ENCODE results near the gene RGS5.

Gene RGS5

GRCh38 chr1:163182330-163182949 is 20.3 kb downstream of the RGS5 start:
- DNase-seq (ENCODE audit: low read depth in 2 of 2): no peak

- DNase-seq (ENCODE audit: low read depth in 2 of 2): no peak
Observed at GRCh38 chr1:163178628-163179027, 24.1 kb downstream of the RGS5 start.

DNA sequence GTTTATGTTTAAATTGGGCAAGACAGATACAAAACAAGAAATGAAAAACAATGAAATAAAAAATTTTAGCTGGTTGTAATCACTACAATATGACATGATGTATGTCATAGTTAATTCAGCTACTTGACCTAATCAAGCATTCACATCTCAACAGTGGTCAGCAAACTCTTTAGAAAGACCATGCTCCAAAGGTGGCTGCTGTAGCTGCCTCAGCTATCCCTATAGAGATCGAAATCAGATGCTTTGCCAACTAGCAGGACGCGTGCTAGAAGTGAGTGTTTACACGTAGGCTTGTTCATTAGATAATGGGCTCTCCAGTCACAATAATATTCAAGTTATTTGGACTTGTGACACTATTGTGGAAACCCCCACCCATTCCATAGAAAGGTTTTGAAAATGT is 25.9 kb downstream of the RGS5 start:
- no peak for DNase-seq (ENCODE audit: low read depth in 2 of 2)

GRCh38 chr1:163174524-163175437 is 27.9 kb downstream of the RGS5 start:
- DNase-seq (ENCODE audit: low read depth in 2 of 2): no peak

GRCh38 chr1:163173121-163173520 is 29.6 kb downstream of the RGS5 start:
- no peak for DNase-seq (ENCODE audit: low read depth in 2 of 2)

DNA sequence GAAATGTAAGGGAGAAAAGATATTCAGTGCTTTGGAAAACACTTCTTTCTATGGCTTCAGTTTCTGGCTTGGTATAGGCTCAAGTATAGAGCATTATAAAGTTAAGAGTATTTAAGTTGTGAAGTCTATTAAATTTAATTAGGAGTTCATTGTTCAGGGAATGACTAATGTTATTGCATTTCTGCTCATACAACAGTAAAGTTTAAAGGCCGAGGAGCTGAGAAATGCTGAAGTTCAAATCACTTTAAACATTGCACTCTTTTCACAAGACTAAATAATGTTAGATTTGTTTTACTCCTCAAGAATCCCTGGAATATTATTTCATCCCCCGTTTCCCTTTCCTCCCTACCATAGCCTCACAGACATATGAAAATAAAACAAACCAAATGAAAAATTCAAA is 30.1 kb downstream of the RGS5 start:
- DNase-seq (ENCODE audit: low read depth in 2 of 2): no peak

- DNase-seq (ENCODE audit: low read depth in 2 of 2): no peak
Observed at GRCh38 chr1:163171826-163172225, 30.9 kb downstream of the RGS5 start.

DNA sequence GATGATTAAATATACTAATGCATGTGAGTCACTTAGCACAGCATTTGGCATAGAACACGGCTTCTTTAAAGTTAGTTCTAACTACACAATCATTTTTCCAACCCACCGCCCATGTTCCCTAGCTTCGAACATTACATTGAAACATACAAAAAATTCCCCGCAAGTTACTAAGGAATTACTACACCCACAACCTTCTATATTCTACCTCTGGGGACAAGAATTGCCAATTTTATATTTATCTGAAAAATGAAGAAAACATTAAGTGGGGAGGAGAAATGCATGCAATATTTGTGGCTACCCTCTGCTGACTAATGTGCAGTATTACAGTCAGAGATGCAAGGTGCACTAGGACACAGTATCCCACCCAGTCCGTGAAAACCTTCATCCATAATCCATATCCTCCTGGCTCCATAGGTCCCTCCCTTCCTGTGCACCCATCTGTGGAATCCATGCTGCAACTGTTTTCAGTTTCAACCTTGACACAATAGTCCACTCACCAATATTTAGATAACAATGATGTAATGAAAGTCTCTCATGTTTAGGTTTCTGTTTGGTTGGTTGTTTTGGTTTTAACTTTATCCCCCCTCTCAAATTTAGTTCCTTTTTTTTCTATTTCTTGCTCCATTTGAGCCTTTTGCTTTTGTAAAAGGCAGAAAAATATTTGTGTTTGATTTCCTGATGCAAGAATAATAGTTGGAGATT is 31.6 kb downstream of the RGS5 start:
- DNase-seq (ENCODE audit: low read depth in 2 of 2): no peak

- no peak for DNase-seq (ENCODE audit: low read depth in 2 of 2)
Observed at GRCh38 chr1:163170331-163170730, 32.4 kb downstream of the RGS5 start.

DNA sequence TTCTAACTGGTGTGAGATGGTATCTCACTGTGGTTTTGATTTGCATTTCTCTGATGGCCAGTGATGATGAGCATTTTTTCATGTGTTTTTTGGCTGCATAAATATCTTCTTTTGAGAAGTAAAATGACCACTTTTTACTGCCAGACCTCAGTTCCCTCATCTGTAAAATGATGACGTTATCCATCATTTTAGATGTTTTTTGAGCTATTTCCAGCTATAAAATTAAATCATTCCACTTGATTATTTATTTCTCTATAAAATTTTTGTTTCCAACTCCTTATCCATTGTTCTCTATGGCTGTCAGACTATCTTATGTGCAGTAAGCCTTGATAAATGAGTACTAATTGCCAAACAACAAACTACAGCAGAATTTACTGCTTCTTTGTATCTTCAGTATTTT is 33.2 kb downstream of the RGS5 start:
- DNase-seq (ENCODE audit: low read depth in 2 of 2): no peak

- DNase-seq (ENCODE audit: low read depth in 2 of 2): no peak
Observed at GRCh38 chr1:163168053-163168452, 34.7 kb downstream of the RGS5 start.

- no peak for DNase-seq (ENCODE audit: low read depth in 2 of 2)
Observed at GRCh38 chr1:163166886-163167555, 35.7 kb downstream of the RGS5 start.

GRCh38 chr1:163165119-163165518 is 37.6 kb downstream of the RGS5 start:
- DNase-seq (ENCODE audit: low read depth in 2 of 2): no peak

GRCh38 chr1:163163881-163164582 is 38.7 kb downstream of the RGS5 start:
- no peak for DNase-seq (ENCODE audit: low read depth in 2 of 2)

DNA sequence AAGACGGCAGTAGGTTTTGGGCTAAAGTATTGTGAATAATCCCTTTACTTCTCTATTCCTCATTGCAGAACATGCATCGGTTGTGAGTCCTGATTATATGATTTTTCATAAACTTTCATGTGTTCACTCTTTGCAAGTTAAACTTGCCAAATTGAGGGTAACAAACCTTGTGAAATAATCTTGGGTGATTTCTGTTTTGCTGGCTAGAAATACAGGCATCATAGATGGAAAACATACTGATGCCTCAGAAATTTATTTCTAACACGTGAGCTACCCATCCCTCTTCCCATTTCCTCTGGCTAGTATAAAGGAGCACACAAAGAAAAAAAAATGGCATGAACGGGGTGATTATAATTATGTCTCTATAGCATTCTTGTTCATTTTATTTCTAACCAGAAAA is 39.6 kb downstream of the RGS5 start:
- no peak for DNase-seq (ENCODE audit: low read depth in 2 of 2)

GRCh38 chr1:163162381-163162914 is 40.3 kb downstream of the RGS5 start:
- DNase-seq (ENCODE audit: low read depth in 2 of 2): no peak

GRCh38 chr1:163161841-163162240 is 40.9 kb downstream of the RGS5 start:
- no peak for DNase-seq (ENCODE audit: low read depth in 2 of 2)

GRCh38 chr1:163161337-163161736 is 41.4 kb downstream of the RGS5 start:
- DNase-seq (ENCODE audit: low read depth in 2 of 2): no peak

- no peak for DNase-seq (ENCODE audit: low read depth in 2 of 2)
Observed at GRCh38 chr1:163155606-163156005, 47.1 kb downstream of the RGS5 start.

DNA sequence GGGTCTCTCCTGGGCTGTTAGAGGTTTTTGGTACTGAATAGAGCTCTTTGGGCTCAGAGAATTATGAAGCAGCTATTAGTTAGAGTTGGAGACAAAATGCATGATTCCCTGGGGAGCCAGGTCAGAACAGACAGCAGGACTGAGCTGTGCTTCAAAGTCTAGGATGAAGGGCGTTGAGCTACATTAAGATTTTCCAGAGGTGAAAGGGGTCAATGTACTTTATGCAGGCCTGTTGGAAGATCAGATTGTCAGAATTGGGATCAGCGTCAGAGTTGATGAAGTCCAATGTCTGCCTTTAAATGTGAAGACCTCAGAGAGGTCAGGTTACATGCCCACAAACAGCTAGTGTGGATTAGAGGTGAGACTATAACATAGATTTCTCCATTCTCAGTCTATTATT is 53.8 kb downstream of the RGS5 start:
- no peak for DNase-seq (ENCODE audit: low read depth in 2 of 2)

GRCh38 chr1:163147019-163147418 is 55.7 kb downstream of the RGS5 start:
- no peak for DNase-seq (ENCODE audit: low read depth in 2 of 2)

Data from stimulated activated CD8-positive, alpha-beta memory T cell treated with anti-CD3 and anti-CD28 coated beads, Interleukin-2, amount 100 ng/mL, for 1 hour (primary cell).